Measurements from ENCODE around the gene USH2A. TPM values are rescaled to one million over a fixed set of nuclear protein-coding genes. Genes with fewer than 3 reads are reported as not detected.

The USH2A gene
- polyA plus RNA-seq, 1 of the 3 experiments (the other 2 are of a cell fraction): under 0.01 TPM

- Histone ChIP-seq H3K4me2 (no peak overlapping the region), H3K27ac (ENCODE audit: low read depth in 2 of 2, low read length in 1 of 2) (no peak overlapping the region), H2AFZ (ENCODE audit: low read depth) (no peak overlapping the region), H4K20me1 (ENCODE audit: insufficient read depth) (no peaks in the 10 kb centered on the region), H3K79me2 (ENCODE audit: insufficient read depth) (no peaks in the 10 kb centered on the region), H3K27me3 (ENCODE audit: insufficient read depth) (no peaks in the 10 kb centered on the region), H3K9me3 (no peaks in the 10 kb centered on the region), H3F3A (replicated peaks; ENCODE audit: insufficient read depth) (no peaks in the 10 kb centered on the region), H3K9me2 (no peaks in the 10 kb centered on the region), H3K4me3 (ENCODE audit: low read depth in 2 of 2, low read length in 1 of 2) (no peak overlapping the region), H3K4me1 (ENCODE audit: control insufficient read depth in 1 of 2, insufficient read depth in 2 of 2, low read depth in 1 of 2, low read length in 1 of 2) (no peaks in the 10 kb centered on the region; a peak in 1 of 4 replicates), H3K9ac (no peak overlapping the region), H3K36me3 (replicated peaks in 1 of 2; ENCODE audit: control insufficient read depth in 1 of 2, insufficient read depth in 2 of 2, low read length in 1 of 2) (no peaks in the 10 kb centered on the region)
- CTCF ChIA-PET: no interaction called here
- DNase-seq: no peak
- TF ChIP-seq GATA2 (CRISPR knock-in tag; IDR thresholded peaks at IDR 0.05) (no peak), EZH2phosphoT487 (IDR thresholded peaks at IDR 0.05; ENCODE audit: borderline replicate concordance, low read depth) (no peak), USF2 (IDR thresholded peaks at IDR 0.05; ENCODE audit: borderline replicate concordance, low read depth, low read length) (no peak), ELF1 (IDR thresholded peaks at IDR 0.05) (no peak), SIN3A (IDR thresholded peaks at IDR 0.05; ENCODE audit: borderline replicate concordance, low read depth, low read length) (no peak), ZBTB33 (IDR thresholded peaks at IDR 0.05; ENCODE audit: borderline replicate concordance, low read depth) (no peak), FOXM1 (IDR thresholded peaks at IDR 0.05; ENCODE audit: low read depth) (no peak), EP300 (IDR thresholded peaks at IDR 0.05; ENCODE audit: borderline replicate concordance in 1 of 2, low read depth in 1 of 2, low read length in 1 of 2) (no peak), TAF1 (IDR thresholded peaks at IDR 0.05; ENCODE audit: borderline replicate concordance, low read depth, low read length) (no peak), YY1 (IDR thresholded peaks at IDR 0.05; ENCODE audit: low read depth) (no peak), PBX3 (IDR thresholded peaks at IDR 0.05) (no peak), REST (IDR thresholded peaks at IDR 0.05; ENCODE audit: low read depth, low read length) (no peak), CTCF (IDR thresholded peaks at IDR 0.05) (no peak), NRF1 (IDR thresholded peaks at IDR 0.05; ENCODE audit: low read depth, low read length) (no peak)
- POLR2A ChIA-PET: no interaction called here
- whole genome bisulfite sequencing (ENCODE audit: low lambda C conversion rate): 61% methylated on average over 6 of the region's 7 CpGs
Observed at GRCh38 chr1:215779729-215780128, 643.5 kb downstream of the USH2A start.
